GM21360 (cell line): ENCODE results near the gene CLCN2.

Experiments used
- ATAC-seq: cut with Tn5 transposase; IDR thresholded peaks from one replicate; pipeline ENCODE4 v1.9.1; 2021; ENCODE audit warnings: mild to moderate bottlenecking, moderate library complexity; ENCODE audit not compliant: unreplicated experiment

CLCN2 gene

DNA sequence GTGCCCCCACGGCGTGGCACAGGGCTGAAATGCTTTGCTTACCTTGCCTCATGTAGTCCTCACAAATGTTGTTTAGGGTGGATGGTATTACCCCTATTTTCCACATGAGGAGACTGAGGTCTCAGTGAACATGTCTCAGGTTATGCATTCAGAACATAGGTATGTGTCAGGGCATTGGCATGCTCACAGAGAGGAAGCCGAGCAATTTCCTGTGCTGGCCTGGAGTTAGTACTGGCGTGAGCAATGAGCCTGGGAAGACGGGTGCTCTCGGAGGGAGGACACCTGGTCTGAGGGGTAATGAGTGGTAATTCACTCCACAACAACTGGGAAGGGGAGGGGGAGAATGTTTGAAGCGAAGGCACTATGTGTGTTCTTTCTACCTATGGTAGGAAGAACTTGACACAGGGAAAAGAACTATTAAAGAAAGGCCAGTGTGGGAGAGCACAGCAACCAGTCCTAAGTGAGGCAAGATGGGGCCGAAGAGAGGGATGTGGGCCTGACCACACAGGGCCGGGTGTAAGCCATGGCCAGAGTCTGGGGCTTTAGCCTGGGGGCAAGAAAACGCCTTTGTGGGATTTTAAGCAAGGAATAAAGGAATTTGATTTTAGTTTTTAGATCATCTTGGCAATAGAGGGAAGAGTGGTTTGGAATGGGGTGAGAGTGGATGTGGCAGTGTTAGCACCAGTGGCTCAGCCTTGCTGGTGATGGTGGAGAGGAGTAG lies 28.9 kb downstream of the CLCN2 start:
- ATAC-seq = no peak

DNA sequence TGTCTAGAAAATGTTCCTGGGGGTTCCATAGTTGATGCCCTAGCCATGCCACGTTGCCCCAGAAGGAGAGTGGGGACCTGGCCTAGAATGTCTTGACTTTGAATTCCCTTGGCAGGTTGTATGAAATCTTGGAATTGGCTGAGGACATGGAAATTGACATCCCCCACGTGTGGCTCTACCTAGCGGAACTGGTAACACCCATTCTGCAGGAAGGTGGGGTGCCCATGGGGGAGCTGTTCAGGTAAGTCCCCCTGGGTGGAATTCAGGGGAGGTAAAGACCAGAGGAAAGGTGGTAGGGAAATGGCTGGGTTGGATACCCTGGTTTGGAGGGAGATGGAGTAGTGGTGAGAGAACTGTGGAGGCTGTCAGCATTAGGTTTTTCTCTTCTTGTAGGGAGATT lies 32.9 kb downstream of the CLCN2 start:
- no peak for ATAC-seq

DNA sequence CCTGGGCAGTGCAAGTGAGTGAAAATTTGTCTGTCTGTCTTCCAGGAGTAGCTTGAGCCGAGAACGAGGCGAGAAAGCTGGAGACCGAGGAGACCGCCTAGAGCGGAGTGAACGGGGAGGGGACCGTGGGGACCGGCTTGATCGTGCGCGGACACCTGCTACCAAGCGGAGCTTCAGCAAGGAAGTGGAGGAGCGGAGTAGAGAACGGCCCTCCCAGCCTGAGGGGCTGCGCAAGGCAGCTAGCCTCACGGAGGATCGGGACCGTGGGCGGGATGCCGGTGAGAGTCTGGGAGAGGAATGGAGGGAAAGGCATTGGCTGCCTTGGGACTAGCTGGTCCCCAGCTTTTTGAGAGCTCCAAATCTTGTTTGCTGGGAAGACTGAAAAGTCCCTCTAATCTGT lies 34.2 kb downstream of the CLCN2 start:
- ATAC-seq = no peak

DNA sequence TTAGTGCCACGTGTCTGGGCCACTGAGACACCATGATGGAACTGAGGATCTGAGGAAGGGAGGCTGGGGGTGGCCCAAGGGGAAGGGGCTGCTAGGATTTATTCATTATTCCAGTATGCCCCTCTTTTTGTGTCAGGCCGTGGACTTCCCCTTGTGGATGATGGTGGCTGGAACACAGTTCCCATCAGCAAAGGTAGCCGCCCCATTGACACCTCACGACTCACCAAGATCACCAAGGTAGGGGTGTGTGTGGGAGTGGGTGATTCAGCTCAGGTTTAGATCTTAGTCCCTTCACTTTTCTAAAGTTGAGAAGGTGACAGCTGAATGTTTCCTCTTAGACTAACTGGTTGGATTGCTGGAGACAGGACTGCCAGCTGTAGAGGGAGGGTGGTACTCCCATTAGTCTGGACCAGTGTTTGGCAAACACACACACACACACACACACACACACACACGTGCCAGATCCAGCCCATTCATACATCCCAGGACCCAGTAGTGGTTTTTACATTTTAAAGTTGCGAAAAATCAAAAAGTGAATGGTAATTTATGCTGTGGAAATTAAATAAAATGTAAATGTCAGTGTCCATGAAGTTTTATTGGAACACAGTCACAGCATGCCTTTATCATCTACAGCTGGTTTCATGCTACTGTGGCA lies 35.6 kb downstream of the CLCN2 start:
- ATAC-seq = no peak

DNA sequence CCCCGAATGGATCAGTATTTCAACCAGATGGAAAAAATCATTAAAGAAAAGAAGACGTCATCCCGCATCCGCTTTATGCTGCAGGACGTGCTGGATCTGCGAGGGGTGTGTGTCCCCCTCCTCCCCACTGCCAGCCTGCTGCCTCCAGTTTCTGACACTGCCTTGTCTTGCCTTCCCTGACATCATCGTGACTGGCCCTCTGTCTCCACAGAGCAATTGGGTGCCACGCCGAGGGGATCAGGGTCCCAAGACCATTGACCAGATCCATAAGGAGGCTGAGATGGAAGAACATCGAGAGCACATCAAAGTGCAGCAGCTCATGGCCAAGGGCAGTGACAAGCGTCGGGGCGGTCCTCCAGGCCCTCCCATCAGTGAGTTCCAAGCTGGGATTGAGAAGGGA lies 36.1 kb downstream of the CLCN2 start:
- no peak for ATAC-seq

DNA sequence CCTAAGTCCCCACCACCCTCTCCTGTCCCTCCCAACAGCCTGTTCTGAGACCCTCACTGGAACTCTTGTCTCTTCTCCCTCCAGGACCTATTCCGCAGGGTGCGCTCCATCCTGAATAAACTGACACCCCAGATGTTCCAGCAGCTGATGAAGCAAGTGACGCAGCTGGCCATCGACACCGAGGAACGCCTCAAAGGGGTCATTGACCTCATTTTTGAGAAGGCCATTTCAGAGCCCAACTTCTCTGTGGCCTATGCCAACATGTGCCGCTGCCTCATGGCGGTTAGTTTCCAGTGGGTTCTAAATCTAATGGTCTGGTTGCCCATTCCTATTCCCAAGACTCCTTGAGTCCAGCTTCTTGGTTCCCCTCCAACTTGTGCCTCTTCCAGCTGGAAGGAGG lies 37.7 kb downstream of the CLCN2 start:
- ATAC-seq = no peak

DNA sequence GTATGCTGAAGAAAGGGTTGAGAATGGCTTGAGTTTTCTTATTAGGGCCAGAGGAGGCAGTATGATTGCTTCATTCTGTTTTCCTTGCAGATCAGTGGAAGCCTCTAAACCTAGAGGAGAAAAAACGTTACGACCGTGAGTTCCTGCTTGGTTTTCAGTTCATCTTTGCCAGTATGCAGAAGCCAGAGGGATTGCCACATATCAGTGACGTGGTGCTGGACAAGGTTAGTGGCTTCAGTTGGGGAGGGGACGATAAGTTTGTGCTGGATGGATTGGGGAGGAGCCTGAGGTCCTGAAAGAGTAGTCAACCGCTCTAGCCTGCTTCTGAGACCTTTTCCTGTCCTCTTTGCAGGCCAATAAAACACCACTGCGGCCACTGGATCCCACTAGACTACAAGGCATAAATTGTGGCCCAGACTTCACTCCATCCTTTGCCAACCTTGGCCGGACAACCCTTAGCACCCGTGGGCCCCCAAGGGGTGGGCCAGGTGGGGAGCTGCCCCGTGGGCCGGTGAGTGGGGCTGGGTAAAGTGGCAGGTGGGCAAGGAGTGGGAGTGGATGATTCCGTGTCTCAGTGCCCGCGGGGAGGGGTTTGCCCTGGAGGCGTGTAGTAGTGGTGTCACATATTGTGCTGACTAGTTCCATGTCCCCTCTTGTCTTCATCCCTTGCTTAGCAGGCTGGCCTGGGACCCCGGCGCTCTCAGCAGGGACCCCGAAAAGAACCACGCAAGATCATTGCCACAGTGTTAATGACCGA lies 38.5 kb downstream of the CLCN2 start:
- no peak for ATAC-seq

DNA sequence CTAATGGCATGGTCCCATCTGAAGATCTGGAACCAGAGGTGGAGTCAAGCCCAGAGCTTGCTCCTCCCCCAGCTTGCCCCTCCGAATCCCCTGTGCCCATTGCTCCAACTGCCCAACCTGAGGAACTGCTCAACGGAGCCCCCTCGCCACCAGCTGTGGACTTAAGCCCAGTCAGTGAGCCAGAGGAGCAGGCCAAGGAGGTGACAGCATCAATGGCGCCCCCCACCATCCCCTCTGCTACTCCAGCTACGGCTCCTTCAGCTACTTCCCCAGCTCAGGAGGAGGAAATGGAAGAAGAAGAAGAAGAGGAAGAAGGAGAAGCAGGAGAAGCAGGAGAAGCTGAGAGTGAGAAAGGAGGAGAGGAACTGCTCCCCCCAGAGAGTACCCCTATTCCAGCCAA lies 39.7 kb downstream of the CLCN2 start:
- no peak for ATAC-seq

DNA sequence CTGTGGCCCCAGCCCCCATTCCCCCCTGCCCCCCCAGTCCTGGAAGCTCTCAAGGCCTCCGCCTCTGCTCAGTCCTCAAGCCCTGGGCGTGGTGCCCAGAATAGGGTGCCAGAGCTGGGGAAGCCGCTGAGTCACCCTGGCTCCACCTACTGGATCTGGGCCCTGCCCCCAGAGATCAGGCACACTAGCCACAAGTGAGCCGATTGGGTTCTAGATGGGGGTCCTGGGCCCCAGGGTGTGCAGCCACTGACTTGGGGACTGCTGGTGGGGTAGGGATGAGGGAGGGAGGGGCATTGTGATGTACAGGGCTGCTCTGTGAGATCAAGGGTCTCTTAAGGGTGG lies 41.3 kb downstream of the CLCN2 start:
- ATAC-seq = no peak

DNA sequence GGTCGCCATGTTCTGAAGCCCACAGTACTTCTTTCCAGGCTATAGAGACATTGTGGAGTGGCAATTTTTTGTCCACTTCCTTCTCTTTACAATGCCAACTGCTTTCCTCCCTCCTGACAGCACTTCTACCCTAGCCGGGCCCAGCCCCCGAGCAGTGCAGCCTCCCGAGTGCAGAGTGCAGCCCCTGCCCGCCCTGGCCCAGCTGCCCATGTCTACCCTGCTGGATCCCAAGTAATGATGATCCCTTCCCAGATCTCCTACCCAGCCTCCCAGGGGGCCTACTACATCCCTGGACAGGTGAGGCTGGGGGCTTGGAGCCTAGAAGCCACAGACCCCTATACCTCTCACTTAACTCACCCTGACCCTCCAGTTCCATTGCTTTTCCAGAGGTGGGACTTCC lies 44.2 kb downstream of the CLCN2 start:
- no peak for ATAC-seq

DNA sequence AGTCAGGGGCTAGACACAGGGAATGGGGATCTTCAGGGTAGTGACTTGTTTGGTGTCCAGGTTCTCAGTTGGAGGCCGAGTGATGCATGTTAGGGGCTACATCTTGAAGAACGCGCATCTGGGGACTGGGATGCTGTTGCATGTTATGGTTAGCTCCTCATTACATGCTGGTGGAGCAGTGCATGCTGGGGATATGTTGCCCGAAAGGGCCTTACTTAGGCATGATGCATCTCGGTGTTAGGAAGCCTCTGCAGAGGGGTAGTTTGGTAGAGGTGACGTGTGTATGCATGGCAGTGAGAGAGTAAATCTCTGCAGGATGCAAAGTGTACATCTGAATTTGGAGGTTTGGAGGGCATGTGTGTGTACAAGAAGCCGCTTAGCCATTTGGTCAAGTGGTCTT lies 44.6 kb downstream of the CLCN2 start:
- no peak for ATAC-seq

DNA sequence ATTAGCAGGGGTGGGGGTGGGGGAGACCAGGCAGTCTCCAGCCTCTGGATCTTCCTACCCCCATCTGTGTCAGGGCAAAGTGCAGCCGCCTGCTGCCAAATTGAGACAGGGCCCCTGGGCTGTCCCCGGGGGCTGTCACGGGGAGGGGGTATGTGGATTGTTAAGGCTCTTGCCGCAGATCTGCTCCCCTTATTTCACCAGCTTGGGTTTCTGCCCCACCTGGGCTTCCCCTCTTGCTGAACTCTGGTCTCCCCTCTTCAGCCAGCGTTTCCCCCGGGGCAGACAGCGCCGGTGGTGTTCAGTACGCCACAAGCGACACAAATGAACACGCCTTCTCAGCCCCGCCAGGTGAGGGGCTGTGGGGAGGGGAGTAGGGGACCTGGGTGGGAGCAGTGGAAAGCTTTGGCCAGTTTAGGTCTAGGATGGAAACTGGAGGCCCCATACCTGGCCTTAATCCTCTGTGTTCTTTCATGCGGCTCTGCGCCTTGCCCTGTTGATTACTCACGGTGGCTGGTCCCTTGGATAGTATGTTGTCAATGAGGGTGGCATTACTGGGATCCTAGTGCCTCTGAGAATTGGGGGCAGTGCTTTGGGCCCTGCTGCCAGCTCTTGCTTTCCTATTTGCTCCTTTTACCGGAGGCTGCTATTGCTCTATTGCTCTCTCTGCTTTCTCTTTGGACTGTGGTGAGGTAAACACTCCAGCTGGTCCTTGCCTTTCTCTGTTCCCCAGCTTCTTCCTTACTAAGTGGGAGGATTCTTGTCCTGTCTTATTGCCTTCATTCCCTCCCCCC lies 45.3 kb downstream of the CLCN2 start:
- no peak for ATAC-seq

DNA sequence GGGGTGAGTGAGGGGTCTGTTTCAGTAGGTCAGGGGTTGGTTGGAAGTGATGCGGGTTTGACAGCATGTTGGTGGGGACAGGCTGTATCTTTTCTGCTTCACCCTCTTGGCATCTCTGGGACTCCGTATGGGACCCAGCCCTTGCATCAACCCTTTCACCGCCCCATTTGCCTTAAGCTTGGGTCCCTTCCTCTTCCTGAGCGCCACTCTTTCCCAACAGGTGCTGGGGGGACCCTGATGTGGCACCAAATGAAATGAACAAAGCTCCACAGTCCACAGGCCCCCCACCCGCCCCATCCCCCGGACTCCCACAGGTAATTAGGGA lies 45.9 kb downstream of the CLCN2 start:
- ATAC-seq = peak; percentile 4

DNA sequence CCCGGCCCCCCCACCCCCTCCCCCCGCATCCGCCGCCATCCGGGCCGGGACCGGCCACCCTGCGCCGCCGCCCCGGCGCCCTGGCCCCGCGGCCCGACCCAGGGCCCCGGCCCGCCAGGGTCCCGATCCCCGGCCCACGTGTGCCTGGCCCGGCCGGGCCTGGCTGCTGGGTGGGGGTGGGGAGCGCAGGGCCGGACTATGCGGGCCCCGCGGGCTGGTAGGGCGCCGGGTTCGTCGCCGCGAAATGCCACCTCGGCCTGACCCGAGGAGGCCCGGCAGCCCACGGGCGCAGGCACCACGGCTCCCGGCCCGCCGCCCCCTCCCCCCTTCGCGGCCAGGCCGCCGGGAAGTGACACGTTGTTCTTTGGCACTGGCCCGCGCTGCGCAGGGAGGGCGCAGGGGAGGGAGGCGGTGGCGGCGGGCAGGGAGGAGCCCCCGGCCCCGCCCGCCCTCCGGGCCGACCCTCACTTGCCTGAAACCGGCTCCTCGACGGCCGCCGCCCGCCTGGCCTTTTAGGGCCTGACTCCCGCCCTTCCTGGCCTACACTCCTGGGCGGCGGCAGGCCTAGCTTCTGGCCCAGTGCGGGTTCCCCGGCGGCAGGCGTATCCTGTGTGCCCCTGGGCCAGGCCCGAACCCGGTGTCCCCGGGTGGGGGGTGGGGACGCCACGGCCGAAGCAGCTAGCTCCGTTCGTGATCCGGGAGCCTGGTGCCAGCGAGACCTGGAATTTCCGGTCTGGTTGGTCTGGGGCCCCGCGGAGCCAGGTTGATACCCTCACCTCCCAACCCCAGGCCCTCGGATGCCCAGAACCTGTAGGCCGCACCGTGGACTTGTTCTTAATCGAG lies 46.5 kb downstream of the CLCN2 start:
- ATAC-seq = peak; percentile 36

DNA sequence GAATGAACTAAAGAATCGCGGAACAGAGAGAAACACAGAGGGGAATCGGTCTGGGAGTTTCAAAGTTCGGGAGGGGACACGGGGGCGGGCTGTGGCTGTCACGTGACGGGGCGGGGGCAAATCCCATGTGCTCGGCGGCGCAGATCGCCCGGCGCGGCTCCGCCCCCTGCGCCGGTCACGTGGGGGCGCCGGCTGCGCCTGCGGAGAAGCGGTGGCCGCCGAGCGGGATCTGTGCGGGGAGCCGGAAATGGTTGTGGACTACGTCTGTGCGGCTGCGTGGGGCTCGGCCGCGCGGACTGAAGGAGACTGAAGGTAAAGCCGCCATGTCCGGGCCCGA lies 47.1 kb downstream of the CLCN2 start, which contains the start of gene EIF4G1:
EIF4G1 (plus strand) TSS at position 244 of the 337 bp plus-strand sequence. CDS start 1,191 bp downstream, outside the sequence.
- peak; percentile 77 for ATAC-seq

DNA sequence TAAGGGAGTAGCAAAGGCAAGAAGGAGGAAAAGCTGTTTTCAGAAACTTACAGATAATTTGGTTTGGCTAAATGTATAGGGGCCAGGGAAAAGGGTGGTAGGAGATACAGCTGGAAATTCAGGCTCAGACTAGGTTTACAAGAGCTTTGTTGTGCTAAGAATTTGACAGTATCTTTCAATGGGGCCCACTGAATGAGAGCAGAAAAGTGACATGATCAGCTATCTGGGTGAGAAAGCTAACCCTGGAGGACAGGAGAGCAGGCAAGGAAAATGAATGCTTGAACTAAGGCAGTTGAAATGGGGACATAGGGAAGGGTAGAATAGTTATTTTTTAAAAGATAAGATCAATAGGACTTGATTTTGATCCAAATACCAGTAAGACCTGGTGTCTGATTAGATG lies 49.8 kb downstream of the CLCN2 start:
- ATAC-seq = no peak

DNA sequence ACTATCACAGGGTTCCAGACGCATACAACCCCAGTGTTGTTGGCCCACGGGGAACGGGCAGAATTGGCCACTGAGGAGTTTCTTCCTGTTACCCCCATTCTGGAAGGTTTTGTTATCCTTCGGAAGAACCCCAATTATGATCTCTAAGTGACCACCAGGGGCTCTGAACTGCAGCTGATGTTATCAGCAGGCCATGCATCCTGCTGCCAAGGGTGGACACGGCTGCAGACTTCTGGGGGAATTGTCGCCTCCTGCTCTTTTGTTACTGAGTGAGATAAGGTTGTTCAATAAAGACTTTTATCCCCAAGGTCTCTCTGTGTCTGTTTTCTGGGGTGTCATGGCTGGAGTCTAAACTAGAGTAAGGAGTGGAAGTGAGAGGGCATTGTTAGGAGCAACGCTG lies 52.7 kb downstream of the CLCN2 start:
- ATAC-seq = no peak

DNA sequence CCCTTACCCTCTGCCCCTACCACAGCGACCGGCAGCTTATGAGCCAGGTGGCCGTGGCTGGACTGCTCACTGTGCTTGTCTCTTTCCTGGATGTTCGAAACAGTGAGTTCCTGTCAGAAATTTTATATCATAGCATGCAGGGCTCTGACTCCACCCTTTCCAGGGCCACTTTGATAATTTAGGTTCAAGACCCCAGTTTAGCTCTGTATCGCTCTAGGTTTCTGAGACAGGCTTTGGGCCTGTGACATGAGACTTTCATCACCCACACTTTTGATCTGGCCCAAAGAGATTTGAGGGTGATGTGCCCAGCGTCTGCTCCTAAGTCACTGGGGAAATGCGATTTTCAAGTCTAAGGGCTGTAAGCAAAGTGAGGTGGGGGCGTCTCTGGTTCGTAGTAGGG lies 53.5 kb downstream of the CLCN2 start:
- no peak for ATAC-seq

DNA sequence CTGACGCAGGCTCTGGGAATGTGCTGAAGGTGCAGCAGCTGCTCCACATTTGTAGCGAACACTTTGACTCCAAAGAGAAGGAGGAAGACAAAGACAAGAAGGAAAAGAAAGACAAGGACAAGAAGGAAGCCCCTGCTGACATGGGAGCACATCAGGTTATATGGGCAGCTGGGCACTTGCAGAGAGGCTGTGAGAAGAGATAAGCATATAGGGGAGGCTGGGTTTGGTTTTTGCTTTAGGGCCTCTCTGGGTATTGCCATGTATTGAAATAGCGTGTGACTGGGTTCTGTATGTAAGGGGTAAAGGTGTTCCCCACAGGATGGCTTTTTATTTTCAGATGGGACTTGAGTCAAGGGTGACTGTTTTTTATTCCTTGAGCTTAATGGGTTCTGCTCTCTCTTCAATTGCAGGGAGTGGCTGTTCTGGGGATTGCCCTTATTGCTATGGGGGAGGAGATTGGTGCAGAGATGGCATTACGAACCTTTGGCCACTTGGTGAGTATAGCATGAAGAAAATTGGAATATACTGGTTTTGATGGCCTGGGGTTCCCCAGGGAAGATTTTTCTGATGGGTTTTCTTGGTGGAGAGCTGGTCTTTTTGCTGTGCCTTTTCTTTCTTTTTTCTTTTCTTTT lies 54.9 kb downstream of the CLCN2 start:
- no peak for ATAC-seq

DNA sequence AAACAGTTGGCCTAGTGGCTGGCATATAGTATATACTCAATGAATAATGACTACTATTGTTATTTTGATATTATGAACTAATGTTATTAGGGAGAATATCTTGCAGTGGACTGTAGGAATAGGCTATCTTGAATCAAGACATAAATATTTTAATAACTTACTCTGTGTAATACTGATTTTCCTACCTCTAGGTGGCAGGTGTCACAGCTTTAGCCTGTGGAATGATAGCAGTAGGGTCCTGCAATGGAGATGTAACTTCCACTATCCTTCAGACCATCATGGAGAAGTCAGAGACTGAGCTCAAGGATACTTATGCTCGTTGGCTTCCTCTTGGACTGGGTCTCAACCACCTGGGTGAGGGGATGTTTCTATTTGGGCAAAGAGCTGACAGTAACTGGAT lies 55.8 kb downstream of the CLCN2 start:
- no peak for ATAC-seq
